ENCODE results near the gene RNASE9.

- no peak for TF ChIP-seq CTCF (IDR thresholded peaks at IDR 0.05; ENCODE audit: low read length)
- no peak for TF ChIP-seq EZH2 (IDR thresholded peaks at IDR 0.05; ENCODE audit: borderline replicate concordance, low read length)
These were observed 43.9 kb downstream of the RNASE9 start for GRCh38 chr14:20516921-20517320.
